GM12892 (cell line): ENCODE measurements around the gene TNRC18.

Experiments
- POLR2A ChIP-seq: IDR thresholded peaks from 2 replicates; pipeline ENCODE4 v1.6.1; 2011; ENCODE audit warnings: low read depth, low read length, control low read depth
- POLR2AphosphoS5 ChIP-seq: IDR thresholded peaks from 2 replicates; pipeline ENCODE4 v1.6.1; 2011; ENCODE audit warnings: low read depth, low read length, control low read depth
- TAF1 ChIP-seq: IDR thresholded peaks from 2 replicates; pipeline ENCODE4 v1.6.1; 2011; ENCODE audit warnings: low read depth, mild to moderate bottlenecking, control low read depth, low read length, borderline replicate concordance

GRCh38 chr7:5383314-5384098 lies 40.1 kb downstream of the TNRC18 start:
- TF ChIP-seq TAF1 (no peak), POLR2A (no peak), POLR2AphosphoS5 (no peak)
